ENCODE results near the gene RNF146.

- TF ChIP-seq CTCF (IDR thresholded peaks at IDR 0.05; ENCODE audit: low read length): no peak
- no peak for TF ChIP-seq EZH2 (optimal IDR thresholded peaks at IDR 0.05; ENCODE audit: low read depth, low read length)
- no peak for TF ChIP-seq EZH2phosphoT487 (IDR thresholded peaks at IDR 0.05; ENCODE audit: low read length)
These were observed 3.8 kb upstream of the RNF146 start for GRCh38 chr6:127262896-127263295.
